NAMALWA (cell line): Measurements from ENCODE around the gene YIPF3.
"Not testable (repeated sequence)": the region's sequence is repeated elsewhere in the genome, so short reads cannot be mapped to it uniquely, and the experiment has no call there.

Experiments used
- DNase-seq: peaks from one replicate; pipeline ENCODE4 v3.0.0-alpha.2; 2015; ENCODE audit warnings: low spot score

Gene YIPF3

DNA sequence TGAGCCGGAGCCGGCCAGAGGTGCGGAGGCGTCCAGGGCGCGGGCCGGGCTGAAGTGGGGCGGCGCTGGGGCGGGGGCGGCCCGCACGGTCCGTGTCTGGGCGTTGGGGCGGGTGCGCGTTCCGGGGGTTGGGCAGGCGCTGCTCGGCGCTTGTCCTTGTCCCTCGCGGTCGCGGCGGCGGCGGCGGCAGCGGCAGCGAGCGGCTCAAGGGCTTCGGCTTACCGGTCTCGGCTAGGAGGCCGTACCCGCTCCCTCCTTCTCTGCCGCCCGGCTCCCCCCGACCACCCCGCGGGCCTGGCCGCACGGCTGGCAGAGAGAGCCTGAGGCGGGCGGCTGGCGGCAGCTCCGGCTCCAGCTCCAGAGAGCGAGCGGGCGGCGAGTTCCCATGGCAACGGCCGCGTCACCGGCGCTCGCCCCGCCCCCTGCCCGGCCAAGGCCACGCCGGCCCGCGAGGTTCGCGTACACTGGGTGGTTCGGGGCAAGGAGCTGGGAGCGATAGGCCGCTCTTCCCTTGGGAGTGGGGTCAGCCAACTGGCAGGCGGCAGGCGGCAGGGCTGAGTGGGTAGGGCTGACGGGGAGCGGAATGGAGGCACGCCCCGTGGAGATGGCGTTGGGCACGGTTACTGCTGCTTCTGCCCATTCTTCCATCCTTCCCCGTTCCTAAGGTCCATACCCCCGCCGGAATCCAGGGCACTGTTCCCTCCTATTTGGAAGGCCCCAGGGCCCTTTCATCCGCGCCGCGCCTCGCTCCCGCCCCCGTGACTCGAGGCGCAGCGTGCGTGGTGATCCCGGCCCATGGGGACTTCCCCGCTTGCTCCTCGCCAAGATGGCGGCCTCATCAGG lies 6.5 kb downstream of the YIPF3 start, which contains the start of gene LRRC73:
Gene LRRC73 (minus strand): TSS at position 363 of the 843 bp plus-strand sequence. CDS start 561 bp downstream, outside the sequence.
- DNase-seq: no peak

DNA sequence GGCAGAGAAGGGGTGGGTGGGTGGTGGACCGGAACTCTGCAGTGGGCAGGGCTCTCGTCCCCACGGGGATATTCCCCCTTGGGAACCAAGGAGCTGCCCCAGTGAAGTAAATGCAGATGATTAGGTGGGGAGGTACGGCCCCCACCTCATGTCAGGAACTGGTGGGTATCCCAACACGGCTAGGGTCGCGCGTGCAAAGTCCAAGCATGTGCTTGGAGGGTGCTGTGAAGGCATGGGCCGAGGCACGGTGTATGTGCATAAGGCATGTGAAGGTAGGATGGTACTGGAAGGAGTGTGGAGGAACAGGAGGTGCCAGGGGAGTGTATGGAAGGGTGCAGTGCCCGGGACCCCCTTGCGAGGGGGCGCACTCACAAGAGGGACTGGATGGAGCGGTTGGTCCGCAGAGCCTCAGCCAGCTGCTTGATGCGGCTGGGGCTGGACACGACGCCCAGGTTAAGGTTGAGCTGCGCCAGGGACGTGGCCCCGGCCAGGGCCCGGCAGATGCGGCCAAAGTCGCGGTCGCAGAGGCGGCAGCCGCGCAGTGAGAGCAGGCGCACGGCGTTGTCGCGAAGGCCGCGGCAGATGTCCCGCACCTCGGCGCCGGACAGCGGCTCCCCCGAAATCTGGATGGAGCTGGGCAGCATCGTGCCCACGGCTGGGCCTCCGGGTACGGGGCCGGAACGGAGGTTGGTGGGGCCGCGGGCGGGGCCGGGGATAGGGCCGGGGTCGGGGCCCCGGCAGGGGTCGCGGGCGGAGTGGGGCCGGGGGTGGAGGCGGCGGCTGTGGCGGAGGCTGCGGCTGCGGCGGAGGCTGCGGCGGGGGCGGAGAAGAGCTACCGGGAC lies 7.4 kb downstream of the YIPF3 start:
- DNase-seq: no peak

DNA sequence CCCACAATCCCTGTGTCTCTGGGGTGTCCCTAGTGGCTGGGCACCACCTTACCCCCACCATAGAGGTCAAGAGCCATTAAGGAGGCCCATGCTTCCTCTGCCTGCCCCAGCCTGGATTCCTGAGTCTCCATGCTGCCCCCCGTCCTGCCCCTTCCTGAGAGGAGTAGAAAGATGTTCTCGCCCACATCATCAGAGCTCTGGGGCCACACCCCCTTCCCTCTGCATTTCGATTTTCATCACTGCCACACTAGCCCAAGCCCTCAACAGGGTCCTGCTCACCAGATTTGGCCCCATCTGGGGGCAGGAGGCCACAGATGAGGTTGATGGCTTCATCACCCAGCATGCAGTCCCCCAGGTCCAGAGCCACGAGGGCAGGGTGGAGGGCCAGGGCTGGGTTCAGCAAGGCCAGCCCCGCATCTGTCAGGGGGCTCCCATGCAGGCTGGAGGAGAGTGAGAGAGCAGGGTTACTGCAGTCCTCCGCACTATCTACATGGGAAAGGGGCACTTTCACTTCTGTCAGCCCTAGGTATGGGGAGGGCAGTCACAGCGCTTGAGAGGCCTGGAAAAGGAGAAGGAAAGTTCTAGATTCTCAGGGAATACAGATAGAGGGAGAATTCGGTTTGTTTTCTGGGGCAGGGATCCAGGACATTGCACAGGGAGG lies 8.1 kb downstream of the YIPF3 start:
- no peak for DNase-seq

DNA sequence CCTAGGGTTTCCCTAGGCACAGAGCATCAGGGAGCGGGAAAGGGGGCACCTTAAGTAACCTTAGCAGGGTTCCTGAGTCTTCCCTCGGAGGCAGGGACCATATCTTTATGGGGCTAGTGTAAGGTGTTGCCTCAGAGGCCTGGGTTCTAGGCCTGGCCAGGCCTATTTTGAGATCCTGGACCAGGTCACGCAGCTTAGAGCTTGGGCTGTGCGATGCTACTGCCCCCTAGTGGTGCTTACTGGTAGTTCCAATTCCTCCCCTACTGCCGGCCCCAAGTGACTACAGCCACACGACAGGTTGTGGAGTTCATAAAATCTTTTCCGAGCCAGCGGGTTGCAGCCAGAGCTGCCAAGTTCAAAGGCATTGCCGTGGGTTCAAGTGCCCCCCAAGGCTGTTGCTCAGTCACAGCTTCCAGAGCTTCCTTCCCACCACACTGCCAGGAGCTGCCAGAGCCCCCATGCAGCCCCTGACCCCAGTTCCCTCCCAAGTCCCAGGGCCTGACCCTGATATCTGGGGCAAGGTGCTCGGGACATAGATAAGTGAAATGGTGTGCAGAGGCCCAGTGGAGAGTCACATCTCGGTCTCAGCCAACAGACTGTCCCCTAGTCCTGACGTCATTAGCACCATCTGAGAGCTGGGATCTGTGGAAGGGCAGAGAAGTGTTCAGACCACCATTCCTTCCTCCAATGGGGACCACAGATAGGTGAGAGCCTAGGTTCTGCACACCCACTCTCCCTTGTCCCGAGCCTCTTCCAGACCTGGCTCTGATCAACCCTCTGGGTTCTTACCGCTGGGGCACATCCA lies 9.9 kb downstream of the YIPF3 start:
- DNase-seq: peak; percentile 88

DNA sequence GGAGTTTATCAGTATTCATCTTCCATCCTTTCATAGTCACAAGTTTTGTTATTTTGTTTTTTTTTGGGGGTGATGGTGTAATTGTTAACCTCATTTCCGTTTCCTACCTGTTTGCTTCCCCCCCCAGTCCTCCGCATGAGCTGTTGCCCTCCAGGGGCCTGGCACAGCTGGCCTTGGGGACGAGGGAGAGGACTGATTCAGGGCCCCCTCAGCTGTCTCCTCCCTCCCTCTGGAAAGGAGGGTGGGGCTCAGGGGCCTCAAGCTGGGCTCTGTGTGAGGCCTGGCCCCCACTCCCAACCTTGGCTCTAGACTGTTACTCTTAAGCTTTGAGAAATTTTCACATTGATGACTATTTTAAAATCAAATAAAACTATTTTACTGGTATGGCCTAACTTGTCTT lies 10.6 kb downstream of the YIPF3 start:
- DNase-seq: no peak

DNA sequence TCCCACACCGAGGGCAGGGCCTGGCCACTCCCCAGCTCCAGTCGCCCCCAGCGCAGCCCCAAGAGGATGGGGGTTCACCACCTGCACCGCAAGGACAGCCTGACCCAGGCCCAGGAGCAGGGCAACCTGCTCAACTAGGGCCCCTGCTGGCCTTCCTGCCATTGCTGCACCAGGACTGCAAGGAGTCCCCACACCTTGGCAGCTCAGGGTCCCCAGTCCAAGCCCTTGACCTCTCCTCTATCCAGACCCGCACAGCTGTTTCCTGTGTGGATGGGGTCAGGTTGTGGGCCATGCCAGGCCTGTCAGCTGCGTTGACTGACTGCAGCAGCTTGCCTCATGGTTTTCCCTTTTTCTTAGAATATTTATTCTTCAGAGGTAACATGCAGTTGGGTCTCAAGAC lies 11.0 kb downstream of the YIPF3 start:
- DNase-seq: no peak

DNA sequence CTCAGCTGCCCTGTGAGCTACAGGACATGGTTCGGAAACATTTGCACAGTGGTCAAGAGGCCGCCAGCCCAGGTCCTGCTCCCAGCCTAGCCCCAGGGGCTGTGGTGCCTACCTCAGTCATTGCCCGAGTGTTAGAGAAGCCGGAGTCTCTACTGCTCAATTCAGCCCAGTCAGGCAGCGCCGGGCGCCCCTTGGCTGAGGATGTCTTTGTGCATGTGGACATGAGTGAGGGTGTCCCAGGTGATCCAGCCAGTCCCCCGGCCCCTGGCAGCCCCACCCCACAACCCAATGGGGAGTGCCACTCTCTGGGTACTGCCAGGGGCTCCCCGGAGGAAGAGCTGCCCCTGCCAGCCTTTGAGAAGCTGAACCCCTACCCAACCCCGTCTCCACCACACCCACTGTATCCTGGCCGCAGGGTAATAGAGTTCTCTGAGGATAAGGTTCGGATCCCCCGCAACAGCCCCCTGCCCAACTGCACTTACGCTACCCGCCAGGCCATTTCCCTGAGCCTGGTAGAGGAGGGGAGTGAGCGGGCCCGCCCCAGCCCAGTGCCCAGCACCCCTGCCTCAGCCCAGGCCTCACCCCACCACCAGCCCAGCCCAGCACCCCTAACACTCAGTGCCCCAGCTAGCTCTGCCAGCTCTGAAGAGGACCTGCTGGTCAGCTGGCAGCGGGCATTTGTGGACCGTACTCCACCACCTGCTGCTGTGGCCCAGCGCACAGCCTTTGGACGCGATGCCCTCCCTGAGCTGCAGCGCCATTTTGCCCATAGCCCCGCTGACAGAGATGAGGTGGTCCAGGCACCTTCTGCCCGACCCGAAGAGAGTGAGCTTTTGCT lies 11.8 kb downstream of the YIPF3 start:
- DNase-seq: no peak

DNA sequence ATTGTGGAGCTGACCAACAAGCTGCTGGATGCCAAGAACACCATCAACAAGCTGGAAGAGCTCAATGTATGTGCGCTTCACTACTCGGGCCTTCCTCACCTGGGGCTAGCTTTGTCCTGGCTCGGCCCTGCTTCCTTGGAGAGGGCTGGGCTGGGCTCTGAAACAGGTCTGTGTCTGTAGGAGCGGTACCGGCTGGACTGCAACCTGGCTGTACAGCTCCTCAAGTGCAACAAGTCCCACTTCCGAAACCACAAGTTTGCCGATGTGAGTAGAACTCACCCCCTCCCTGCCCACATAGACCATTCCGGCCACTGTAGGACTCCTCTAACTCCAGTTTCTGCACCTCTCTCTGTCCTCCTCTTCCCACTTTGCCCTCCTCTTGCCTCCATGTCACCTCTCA lies 13.3 kb downstream of the YIPF3 start:
- DNase-seq: no peak

DNA sequence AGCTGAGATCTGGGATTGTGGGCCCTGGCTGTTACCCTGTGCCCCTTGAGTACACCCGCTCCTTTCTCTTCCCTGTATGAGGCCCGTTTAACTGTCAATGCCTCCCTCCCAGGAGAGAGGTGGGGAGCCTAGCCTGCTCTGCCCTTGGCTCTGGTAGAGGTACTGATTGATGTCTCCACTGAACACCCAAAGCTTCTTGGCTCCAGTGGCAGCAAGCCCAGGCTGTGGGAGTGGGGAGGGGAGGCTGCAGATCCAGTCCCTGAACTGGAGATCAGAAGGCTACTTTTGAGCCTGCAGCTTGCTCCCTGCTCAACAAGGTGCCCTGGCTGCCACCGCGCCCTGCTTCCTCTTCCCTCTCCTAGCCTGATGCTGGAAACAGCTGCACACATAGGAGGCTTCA lies 14.1 kb downstream of the YIPF3 start:
- DNase-seq: no peak

DNA sequence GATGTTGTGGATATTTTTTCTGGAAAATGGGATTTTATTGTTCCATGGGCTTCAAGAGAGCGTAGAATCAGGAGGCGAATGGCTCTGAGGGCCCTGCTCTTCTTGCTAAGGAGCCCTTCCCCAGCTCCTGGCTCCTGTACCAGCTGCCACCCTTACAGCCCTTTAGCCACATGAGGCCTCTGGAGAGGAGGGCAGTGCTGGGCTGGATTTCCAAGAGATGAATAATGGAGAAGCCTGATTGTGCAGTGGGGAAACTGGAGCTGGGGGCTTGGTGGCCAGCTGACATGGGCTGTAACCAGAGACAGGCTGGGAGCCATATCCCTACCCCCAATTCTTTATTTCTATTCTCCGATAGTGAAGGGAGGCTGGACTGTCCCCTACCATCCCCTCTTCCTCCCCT lies 15.8 kb downstream of the YIPF3 start:
- no peak for DNase-seq

DNA sequence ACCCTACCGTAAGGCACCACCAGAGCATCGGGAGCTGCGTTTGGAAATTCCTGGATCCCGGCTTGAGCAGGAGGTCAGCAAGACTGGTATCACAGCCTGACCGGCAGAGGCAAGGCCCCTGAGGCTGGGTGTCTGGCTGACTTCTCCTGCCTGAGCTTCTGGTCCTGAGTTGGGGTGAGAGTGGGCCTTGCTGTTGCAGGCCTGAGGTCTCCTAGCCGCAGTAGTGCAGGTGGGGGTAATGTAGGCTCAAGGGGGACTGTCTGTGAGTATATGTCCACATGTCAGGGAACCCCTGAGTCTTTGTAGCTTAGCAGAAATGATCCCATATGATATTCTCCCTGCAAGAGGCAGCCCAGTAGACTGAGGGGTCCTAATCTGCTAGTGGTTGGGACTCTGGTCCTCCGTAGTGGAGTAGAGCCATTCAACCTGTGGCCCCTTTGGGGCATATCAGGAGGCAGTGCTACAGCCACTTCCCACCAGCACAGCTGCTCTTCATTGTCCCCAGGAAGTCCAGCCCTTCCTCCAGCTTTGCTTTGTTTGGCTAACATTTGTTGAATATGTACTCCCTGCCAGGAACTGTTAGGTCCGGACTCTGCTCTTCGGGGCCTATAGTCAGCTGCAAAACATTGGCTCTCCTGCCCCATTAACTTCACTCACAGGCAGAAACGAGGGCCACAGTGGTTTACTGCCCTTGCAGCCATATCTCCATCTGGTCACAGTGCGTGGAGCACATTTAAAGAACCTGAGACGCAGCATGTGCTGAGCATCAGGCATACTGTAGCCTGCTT lies 17.5 kb downstream of the YIPF3 start:
- no peak for DNase-seq

DNA sequence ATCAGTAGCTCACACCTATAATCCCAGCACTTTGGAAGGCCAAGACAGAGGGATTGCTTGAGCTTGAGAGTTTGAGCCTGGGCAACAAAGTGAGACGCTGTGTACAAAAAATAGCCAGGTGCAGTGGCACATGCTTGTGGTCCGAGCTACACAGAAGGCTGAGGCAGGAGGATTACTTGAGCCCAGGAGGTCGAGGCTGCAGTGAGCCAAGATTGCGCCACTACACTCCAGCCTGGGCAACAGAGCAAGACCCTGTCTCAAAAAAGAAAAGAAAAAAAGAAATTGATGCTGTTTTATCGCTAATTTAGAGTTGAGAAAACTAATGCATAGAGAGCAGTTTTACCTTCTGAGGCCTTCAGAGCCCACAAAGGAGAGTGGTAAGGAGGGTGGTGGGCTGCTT lies 18.4 kb downstream of the YIPF3 start:
- not testable (repeated sequence) for DNase-seq

DNA sequence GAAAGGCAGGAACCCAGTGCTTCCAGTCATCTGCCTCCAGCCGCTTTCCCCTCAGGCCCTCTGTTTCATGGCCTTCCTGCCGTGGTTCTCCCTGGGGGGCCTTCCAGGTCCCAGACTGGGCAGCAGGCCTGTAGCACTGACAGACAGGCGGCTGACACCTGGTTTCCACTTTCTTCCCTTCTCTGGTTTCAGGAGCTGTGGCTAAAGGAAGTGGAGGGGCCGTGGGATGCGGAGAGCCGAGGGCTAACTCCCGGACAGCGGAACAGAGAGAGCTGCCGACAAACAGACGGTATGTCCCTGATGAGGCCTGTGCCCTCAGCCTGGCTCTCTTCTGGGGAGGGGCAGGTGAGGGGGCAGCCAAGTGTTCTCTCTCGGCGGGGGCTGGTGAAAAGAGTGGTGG lies 19.0 kb downstream of the YIPF3 start:
- DNase-seq: no peak

DNA sequence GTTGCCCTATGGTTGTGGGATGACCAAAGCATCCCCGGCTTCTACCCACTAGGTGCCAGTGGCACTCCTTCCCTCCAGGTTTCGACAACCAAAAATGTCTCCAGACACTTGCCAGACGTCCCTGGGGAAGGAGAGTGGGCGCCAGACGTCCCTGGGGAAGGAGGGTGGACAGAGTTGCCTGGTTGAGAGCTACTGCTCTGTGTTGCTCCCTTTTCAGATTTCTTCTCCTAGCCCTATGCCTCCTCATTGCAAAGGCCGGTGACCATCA lies 19.7 kb downstream of the YIPF3 start:
- no peak for DNase-seq

DNA sequence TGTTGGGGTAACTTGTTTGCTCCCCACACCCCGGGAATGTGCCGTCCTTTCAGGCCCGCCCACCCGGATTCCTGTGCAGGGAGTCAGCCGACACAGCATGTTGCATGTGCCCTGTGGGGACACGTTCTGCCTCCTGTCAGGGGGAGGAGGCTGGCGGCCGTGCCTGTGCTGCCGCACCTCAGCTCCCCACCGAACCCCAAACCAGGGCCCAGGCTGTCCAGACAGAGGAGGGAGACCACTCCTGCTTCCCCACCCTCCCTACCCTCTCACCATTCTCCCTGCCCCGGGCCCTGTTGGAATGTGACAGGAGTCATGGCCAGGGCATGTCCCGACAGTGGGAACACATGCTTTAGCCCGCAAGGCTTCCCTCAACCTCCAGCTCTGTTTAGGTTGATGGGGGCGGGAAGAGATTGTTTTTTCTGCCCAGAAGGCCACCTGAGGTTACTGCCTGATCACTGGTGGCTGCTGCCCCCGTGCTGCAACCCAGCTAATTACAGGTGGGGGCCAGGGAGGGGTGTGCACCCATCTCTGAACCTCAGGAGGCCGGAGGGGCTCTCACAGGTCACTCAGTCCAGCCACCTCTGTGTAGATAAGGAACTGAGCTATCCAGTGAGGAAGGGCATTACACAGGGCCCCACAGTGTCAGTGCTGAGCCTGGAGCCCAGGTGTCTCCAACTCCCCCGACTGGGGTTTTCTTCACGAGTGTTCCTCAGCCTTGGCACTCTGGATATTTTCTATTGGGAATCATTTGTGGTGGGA lies 20.2 kb downstream of the YIPF3 start:
- DNase-seq: peak; percentile 41

DNA sequence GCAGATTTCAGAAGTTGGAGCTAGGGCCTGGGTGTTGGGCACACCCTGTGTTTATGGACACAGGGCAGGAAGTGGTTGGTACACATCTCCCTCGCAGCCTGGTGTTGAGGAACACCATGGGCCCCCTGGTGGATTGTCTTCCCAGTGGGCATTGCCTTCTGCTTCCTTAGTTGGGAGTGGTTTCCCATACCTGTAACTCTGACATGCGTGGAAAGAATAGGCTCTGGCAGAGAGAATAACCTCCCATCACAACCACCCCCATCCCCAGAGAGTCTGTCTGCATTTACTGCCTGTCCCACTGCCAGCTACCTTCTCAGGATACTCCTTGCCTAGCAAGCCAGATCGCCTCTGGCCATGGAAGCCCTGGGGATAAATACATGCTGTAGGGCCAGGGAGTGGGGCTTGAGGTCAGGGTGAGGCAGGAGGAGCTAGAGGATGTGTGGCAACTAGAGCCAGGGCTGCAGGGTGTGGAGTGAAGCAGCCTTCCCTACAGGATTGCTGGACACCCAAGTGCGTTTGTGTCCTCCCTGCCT lies 21.3 kb downstream of the YIPF3 start:
- DNase-seq: no peak

DNA sequence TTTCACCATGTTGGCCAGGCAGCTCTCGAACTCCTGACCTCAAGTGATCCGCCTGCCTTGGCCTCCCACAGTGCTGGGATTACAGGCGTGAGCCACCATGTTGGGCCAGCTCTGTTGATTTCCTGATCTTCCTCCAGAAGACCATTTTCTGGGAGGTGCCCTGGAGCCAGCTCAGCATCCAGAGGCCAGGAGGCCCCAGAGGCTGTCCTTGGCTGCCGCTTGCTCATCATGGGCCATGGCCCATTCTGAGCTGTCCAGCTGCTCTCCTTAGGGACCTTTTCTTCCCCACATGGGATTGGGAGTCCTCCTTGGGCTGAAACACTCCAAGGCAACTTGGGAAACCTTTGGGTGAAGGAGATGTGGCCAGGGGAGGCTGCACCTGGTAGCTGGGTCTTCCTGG lies 22.0 kb downstream of the YIPF3 start:
- DNase-seq: no peak

DNA sequence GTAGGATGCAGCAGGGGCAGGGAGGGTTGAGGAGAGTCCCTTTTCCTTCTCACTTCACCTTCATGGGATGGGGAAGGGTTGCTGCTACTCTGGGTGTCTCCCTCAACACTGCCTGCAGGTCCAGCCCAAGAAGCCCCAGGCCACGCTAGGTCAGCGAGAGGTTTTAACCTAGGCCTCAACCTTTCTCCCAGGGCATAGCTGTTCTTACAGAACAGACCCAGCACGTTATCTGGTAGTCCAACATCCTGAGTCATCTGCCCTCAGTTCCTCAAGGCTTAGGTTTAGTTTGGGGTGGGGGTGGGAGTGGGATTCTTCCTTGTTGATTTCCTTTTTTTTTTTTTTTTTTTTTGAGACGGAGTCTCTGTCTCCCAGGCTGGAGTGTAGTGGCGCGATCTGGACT lies 22.4 kb downstream of the YIPF3 start:
- DNase-seq: no peak

DNA sequence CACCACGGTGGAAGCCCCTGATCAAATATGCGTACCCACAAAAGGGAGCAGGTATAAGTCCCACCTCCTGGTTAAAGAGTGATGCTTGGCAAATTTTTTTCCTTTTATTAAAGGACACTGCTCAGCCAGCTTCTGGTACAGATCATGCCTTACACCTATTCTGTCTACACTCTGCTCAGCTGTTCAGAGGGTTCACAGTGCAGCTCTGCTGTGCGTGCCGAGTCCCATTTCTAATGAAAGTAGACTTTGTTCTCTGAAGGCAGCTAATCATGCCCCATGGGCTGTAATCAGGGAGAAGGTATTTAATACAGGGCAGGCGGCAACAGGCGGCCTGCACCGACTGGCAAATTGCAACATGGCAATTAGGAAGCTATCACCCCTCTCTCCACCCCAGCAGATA lies 22.9 kb downstream of the YIPF3 start:
- no peak for DNase-seq
